ENCODE results near the gene TFE3.

Gene TFE3

DNA sequence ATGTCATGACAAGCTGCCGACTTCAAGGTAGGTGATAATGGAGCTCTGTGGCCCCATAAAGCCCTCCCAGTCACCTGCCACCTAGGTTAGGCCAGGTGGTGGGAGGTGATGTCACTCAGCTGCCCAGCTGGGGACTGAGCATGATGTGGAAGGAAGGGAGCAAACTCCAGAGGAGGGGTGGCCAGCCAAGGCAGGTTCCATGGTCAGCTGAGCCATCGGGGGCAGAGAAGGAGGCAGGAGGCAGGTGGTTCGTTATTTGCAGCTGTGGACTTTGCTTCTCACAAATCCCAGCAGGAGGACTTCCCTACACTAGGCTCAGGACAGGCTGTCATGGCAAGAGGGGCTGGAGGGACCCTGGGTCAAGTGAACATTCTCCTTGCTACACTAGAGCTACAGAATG is 17.8 kb upstream of the TFE3 start:
- no peak for DNase-seq

- no peak for DNase-seq
These were observed 16.5 kb upstream of the TFE3 start for GRCh38 chrX:49059681-49060085.

- DNase-seq: no peak
These were observed 16.0 kb upstream of the TFE3 start for GRCh38 chrX:49059201-49059600.

DNA sequence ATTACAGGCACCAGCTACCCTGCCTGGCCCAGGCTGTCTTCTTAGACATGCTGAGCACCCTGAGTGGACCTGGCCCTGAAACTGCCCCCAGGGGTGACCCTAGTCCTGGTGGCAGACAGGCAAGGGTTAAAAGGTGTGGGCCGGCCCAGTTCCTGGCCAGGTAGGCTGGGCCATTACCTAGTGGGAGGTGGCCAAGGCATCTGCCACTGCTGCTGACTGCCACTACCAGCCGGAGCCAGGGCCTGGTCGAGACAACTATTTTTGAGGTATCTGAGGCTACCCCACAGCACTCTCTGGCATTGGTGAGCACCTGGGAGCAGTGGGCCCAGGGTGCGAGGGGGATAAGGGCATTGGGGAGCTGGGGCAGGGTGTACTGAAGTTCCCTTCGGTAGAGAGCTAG is 15.6 kb upstream of the TFE3 start, which contains the start of gene CCDC120:
CCDC120 (plus strand) TSS at position 206 of the 400 bp plus-strand sequence. CDS start 3,043 bp downstream, outside the sequence.
- DNase-seq: no peak

DNA sequence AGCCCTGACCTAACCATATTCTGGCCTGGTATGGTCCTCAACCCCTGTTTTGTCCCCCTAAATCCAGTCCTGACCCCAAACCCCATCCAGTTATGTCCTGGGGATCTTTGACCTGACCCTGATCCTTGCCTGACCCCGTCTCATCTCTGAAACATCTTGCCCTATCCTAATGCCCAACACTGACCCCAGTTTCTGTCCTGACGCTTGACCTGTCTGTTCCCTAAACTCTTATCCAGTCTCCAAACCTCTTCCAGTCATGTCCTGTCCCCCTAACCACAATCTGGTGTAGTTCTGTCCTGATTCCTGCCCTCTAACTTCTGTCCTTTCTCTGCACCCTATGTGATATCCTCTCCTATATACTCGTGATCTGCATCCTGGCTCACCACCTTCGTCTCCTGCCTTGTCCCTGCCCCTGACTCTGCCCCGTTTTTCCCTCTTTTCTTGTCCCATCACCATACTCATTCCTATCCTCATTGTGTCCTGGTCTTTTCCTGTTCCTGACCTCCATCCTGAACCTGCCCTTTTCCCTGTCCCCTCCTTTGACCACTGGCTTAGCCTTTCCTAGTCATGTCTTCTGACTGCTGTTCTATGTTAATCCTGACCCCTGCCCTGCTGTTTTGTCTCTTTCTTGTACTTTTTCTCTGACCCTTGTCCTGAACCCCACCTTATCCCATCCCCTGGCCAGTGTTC is 11.1 kb upstream of the TFE3 start:
- DNase-seq: no peak

DNA sequence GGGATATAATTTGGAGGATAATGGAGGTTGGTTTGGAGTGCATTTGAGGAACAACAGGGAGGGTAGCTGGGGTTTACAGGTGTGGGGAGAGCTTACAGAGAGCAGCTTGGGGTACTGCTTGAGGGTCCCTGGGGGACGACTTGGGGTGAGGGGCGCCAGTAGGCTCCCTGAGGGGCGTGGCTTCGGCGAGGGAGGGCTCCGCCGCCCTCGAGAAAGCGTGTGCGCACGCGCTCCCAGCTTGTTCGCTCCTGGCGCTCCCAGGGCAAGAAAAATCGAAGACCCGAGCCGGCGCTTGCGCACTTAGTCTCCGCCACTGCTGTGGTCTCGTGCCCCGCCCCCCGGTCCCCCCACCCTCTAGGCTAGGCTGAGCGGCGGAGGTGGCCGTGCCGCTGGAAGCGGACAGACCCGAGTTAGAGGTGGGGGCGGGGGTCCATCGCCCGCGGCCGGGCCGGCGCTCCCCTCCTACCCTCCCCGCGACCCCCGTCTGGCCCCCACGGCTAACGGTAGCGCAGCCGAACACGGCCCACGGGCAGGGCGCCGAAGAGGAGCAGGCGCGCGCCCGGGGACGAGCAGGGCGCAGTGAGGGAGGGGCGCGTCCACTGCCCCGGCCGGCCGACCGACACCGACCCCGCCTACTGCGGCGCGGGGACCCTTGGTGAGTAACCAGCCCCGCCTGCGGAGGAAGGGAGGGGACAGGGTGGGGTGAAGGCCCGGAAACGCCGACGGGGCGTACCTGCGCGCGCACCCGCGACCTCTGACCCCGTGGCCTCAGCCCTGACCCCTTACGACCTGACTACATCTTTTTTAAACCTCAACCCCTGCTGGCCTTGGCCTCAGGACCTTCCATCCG is 10.3 kb upstream of the TFE3 start:
- DNase-seq: peak; percentile 53

- no peak for DNase-seq
These were observed 777 bp upstream of the TFE3 start for GRCh38 chrX:49043987-49044281.

DNA sequence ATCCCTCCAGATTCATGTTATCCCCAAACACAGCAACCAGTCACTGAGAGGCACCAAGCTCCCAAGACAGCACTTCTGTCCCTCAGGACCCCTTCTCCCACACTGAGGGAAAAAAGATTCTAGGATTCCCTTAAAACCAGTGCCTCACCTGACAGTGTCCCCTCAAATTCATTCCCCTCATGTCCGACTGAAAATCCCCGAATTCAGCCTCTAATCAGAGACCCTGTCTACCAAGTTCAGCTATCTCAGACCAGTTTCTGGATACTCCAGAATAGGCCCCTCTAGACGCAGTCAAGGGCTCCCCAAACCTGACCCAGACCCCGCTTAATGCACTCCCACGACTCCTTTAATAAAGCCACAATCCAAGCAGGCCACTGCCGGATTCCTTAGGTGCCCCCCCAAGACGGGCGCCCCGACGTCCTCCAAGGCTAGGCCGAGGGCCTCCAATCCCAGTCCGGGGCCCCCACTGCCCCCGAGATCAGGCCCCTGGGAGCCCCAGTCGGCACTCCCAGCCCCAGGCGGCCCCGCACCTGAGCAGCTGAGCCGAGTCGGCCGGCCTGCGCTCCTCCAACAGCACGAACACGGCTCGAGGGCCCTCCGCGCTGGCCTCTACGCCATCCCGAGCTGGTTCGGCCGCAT is 457 bp downstream of the TFE3 start:
- DNase-seq: no peak

- DNase-seq: no peak
These were observed 1.2 kb downstream of the TFE3 start for GRCh38 chrX:49041744-49042580.

DNA sequence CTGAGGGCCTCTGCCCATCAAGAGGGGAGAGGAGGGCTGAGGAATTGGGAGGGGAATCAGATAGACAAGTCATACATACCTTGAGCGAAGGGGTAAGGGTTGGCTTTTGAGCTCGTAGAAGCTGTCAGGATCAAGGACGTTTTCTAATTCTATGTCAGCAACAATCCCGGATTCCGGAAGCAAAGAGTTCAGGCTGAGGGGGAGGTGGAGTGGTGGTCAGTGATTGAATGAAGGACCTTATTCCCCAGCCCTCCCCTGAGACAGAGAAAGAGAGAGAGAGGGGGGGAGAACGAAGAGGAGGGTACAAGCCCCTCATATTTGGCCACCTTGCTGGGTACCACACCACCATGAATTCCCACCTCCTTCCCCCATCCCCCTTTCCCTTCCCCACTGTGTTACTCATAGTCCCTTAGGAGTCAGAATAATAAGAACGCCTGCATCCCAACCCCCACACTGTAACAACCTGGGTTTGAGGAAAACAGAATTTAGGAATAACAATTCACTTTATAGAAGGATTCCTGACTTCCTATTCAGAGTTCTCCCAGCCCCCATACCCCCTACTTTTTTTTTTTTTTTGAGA is 2.7 kb downstream of the TFE3 start:
- no peak for DNase-seq

GRCh38 chrX:49039598-49040375 is 3.4 kb downstream of the TFE3 start:
- DNase-seq: peak; percentile 1

- DNase-seq: no peak
These were observed 5.2 kb downstream of the TFE3 start for GRCh38 chrX:49037883-49038475.

DNA sequence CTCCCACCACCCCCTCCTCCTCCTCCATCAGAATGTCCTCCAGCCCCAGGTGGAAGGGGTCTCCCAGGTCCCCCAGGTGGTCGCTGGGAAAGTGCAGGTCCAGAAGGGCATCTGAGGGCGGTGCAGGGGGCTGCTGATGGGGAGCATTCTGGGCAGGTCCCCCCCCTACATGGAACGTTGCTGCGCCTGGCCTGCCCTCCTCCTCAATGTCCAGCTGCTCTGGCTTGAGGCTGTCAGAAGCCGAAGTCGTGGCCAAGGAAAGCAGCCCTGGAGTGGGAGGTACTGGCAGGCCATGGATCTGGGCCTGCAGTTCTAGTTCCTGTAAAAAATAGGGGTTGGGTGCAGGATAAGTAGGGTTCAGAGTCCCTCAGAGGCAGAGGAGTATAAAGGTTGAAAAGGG is 12.9 kb downstream of the TFE3 start:
- DNase-seq: no peak

DNA sequence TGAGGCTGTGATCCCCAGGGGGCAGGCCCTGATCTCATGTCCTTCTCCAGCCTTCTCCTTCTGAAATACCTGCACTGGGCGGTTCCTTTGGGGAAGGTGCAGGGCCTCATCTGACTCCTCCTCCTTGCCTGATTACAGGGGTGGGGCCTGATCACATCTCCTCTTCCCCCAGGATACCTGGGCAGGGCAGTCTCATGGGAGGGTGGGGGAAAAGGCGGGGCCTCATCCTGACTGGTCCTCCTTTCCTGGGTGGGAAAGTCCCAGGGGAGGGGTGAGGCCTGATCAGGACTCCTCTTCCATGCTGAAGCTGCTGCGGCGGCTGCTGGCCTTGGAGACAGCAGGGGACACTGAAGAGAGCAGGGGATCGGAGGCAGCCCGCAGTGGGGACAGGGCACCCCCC is 13.3 kb downstream of the TFE3 start:
- DNase-seq: no peak

- no peak for DNase-seq
These were observed 23.4 kb downstream of the TFE3 start for GRCh38 chrX:49019599-49020249.

DNA sequence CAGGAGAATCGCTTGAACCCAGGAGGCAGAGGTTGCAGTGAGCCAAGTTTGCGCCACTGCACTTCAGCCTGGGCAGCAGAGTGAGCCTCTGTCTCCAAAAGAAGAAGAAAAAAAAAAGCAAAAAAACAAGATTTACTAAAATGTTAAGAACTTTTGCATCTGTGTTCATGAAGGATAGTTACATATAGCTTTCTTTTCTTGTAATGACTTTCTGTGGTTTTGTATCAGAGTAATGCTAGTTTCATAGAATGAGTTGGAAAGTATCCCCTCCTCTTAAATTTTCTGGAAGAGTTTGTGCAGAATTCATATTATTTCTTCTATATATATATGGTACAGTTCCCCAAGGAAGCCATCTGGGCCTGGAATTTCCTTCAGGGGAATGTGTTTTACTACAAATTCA is 24.1 kb downstream of the TFE3 start:
- DNase-seq: no peak

DNA sequence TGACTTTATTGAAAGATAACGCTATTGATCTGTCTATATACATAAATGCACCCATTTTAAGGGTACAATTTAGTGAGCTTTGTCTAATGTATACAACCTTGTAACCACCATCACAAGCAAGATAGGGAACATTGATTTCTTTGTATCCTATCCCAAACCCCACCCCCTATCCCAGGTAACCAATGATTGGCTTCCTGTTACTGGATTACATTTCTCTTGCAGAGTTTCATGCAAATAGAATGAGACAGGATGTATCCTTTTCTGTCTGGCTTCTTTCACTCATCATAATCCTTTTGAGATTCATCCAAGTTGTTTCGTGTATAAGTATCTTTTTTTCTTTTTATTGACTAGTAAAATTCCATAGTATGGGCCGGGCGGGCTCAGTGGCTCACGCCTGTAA is 39.5 kb downstream of the TFE3 start:
- no peak for DNase-seq

GRCh38 chrX:49002091-49002935 is 40.8 kb downstream of the TFE3 start, which contains the start of gene GRIPAP1:
TSS of gene GRIPAP1 (minus strand) at chrX:49002264. CDS start at chrX:49002229, 35 bp downstream.
- peak; percentile 74 for DNase-seq

DNA sequence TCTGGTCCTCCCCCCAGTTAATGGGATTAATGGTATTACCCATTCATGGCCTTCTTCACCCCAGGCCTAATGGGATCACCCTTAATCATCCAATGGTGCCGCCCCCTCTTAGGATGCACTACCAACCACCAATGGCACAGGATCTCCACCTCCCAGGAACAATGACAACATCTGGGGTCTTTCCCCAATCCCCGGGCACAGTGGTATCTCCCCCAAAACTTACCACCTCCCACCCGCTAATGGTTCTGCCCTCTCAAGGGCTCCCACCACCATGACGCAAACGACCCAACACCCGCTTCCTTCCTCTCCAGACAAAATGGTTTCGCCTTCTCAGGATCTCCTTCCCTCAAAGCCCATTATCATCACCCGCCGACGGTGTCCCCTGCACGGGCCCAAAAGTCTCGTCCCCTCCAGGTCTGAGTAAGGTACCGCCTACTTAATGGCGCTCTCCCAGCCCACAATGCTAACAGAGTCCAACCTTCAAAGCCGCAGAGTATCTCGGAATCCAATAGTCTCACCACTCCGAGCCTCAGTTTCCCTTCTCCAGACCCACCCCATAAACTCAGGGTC is 41.6 kb downstream of the TFE3 start:
- peak; percentile 46 for DNase-seq

Data from effector CD8-positive, alpha-beta T cell (primary cell).